ENCODE measurements around the gene RASA3.
A peak's percentile ranks its signal among the peaks of the same experiment; 100 is the strongest.

The RASA3 gene

GRCh38 chr13:114030666-114031610, 101.5 kb downstream of the RASA3 start:
- DNase-seq (ENCODE audit: low read depth) = no peak
- TF ChIP-seq, protein P1, sequence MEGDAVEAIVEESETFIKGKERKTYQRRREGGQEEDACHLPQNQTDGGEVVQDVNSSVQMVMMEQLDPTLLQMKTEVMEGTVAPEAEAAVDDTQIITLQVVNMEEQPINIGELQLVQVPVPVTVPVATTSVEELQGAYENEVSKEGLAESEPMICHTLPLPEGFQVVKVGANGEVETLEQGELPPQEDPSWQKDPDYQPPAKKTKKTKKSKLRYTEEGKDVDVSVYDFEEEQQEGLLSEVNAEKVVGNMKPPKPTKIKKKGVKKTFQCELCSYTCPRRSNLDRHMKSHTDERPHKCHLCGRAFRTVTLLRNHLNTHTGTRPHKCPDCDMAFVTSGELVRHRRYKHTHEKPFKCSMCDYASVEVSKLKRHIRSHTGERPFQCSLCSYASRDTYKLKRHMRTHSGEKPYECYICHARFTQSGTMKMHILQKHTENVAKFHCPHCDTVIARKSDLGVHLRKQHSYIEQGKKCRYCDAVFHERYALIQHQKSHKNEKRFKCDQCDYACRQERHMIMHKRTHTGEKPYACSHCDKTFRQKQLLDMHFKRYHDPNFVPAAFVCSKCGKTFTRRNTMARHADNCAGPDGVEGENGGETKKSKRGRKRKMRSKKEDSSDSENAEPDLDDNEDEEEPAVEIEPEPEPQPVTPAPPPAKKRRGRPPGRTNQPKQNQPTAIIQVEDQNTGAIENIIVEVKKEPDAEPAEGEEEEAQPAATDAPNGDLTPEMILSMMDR (conservative IDR thresholded peaks at IDR 0.05; ENCODE audit: low read depth, low read length) = no peak
- H3K4me3 ChIP-seq (ENCODE audit: low read depth, low read length) = no peak overlapping the region

DNA sequence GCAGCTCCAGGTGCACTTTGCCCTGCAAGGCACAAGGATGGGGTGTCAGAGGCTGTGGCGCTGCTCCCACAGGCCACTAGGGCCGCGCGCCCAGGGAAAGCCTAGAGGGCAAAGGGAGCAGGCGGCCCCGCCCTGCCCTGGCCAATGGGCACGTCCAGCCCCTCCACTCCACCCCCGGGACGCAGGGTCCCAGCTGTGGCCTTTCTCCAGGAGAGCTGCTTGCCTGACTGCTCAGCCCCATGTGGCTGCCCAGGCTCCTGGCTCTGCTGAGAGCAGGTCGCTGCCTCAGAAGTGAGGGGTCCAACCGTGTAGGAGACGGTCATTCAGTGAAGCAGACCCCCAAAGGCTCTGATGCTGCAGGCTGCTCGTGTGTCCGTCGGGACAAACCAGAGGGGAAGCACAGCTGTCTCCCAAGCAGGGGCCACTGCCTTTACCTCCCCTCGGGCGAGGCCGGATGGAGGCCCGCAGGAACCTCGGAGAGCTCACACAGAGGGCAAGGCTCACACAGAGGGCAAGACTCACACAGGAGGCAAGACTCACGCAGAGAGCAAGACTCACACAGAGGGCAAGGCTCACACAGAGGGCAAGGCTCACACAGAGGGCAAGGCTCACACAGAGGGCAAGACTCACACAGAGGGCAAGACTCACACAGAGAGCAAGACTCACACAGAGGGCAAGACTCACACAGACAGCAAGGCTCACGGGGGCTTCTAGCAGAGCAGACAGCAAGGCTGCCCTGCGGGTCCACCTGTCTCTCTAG, 102.4 kb downstream of the RASA3 start:
- TF ChIP-seq, protein P1 (conservative IDR thresholded peaks at IDR 0.05; ENCODE audit: low read depth, low read length) = no peak
- DNase-seq (ENCODE audit: low read depth) = peak; percentile 53
- H3K4me3 ChIP-seq (ENCODE audit: low read depth, low read length) = no peak overlapping the region

GRCh38 chr13:114027826-114028225, 104.6 kb downstream of the RASA3 start:
- no peak overlapping the region for H3K4me3 ChIP-seq (ENCODE audit: low read depth, low read length)
- TF ChIP-seq, protein P1 (conservative IDR thresholded peaks at IDR 0.05; ENCODE audit: low read depth, low read length) = no peak
- DNase-seq (ENCODE audit: low read depth) = no peak

DNA sequence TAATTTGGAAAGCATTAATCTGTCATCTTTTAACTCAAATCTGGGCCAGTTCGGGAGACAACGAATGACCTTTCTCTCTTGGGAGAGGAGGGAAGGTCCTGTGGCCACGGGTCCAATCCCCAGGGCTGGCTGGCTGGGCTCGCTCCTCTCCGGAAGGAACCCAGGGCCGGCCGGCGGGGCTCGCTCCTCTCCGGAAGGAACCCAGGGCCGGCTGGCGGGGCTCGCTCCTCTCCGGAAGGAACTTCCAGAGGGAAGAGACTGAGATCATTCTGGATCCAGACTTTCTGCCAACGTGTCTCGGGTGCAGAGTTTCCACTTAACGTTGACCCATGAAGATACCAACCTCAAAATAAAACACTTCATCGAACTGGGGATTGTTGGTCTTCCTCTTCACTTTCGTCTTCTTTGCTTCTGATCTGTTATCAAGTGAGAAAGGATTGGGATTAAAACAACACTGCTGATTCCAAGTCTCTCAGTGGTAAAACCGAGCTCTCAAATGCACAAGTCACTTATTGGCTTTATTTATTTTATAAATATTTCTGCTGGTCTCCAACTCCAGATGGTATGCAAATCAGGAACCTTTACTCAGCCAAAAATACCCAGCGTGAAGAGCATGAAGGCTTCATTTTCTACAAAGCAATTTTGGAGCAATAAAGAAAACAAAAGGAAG, 105.2 kb downstream of the RASA3 start:
- TF ChIP-seq, protein P1 (conservative IDR thresholded peaks at IDR 0.05; ENCODE audit: low read depth, low read length) = no peak
- H3K4me3 ChIP-seq (ENCODE audit: low read depth, low read length) = no peak overlapping the region
- DNase-seq (ENCODE audit: low read depth) = peak; percentile 53

DNA sequence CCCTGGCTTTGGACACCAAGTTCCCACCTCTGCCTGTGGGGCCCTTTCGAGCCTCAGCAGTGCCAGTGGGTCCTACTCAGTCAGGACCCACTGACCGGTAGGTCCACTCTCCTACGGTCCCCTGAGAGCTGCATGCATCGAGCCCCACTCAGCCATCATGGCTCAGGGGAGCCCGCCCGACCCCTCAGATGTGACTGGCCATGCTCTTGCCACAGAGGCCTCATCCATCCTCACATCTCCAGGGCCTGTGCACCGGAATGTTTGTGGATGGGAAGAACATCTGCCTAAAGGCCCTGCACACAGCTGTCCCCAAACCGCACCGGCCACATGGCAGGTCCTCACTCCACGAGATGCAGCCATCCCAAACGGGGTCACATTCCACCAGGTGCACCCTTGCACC, 105.9 kb downstream of the RASA3 start:
- no peak for DNase-seq (ENCODE audit: low read depth)
- TF ChIP-seq, protein P1 (conservative IDR thresholded peaks at IDR 0.05; ENCODE audit: low read depth, low read length) = no peak
- no peak overlapping the region for H3K4me3 ChIP-seq (ENCODE audit: low read depth, low read length)

- TF ChIP-seq, protein P1 (conservative IDR thresholded peaks at IDR 0.05; ENCODE audit: low read depth, low read length) = peak; percentile 40
- no peak overlapping the region for H3K4me3 ChIP-seq (ENCODE audit: low read depth, low read length)
- peak; percentile 95 for DNase-seq (ENCODE audit: low read depth)
These were observed 106.5 kb downstream of the RASA3 start for GRCh38 chr13:114025714-114026431.

Data from choroid plexus epithelial cell (primary cell).